ENCODE data around the gene VPS29. TPM values are rescaled to one million over a fixed set of nuclear protein-coding genes. Genes with fewer than 3 reads are reported as not detected.

VPS29 gene
- total and polyA plus RNA-seq, 2 of the 8 experiments (the other 6 are each of a cell fraction or from before 2014, with no cell fraction given), result 59.0 to 74.6 TPM

DNA sequence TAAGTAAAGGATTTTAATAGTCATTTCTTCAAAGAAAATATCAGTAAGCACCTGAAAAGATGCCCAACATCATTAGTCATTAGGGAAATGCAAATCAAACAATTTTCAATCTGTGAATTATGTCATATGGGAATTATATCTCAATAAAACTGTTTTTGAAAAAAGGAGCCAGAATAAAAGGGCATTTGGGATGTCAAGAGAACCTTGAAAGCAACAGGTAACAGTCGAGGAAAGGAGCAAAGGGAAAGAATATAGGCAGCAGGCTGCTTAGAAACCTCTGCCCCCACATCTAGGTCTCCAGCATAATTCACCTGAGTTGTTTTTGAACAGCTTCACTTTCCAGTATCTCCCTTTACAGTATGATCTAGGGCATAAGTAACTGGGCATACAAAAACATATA, 12.5 kb upstream of the VPS29 start:
- Histone ChIP-seq H3K18ac (ENCODE audit: extremely low read depth, low read length) (no peak overlapping the region), H3K27ac (ENCODE audit: low read depth, low read length) (no peak overlapping the region), H3K9ac (replicated peaks in 1 of 4; ENCODE audit: extremely low read depth in 1 of 4, low read depth in 3 of 4, low read length in 3 of 4) (no peak overlapping the region), H4K20me1 (replicated peaks in 1 of 2; ENCODE audit: control insufficient read depth in 1 of 2, insufficient read depth in 2 of 2, low read length in 2 of 2) (no peaks in the 10 kb centered on the region), H3K79me2 (ENCODE audit: control insufficient read depth in 1 of 2, insufficient read depth in 2 of 2, low read length in 2 of 2) (no peaks in the 10 kb centered on the region), H2BK20ac (ENCODE audit: low read length) (no peak overlapping the region), H2BK120ac (replicated peaks; ENCODE audit: low read depth, low read length) (no peak overlapping the region), H4K91ac (replicated peaks; ENCODE audit: insufficient read length, low read length) (no peak overlapping the region), H3K9me3 (ENCODE audit: insufficient read depth in 2 of 2, low read depth in 1 of 2, low read length in 1 of 2) (no peaks in the 10 kb centered on the region), H3K23ac (ENCODE audit: insufficient read length) (no peak overlapping the region), H4K8ac (ENCODE audit: extremely low read depth, insufficient read depth, low read length) (no peak overlapping the region), H2AFZ (ENCODE audit: low read length) (no peak overlapping the region), H3K36me3 (ENCODE audit: control insufficient read depth in 2 of 4, insufficient read depth in 4 of 4, low read length in 3 of 4) (no peaks in the 10 kb centered on the region), H3K4ac (replicated peaks; ENCODE audit: insufficient read length, low read depth, low read length) (no peak overlapping the region), H3K4me1 (replicated peaks in 1 of 4; ENCODE audit: control insufficient read depth in 3 of 4, insufficient read depth in 4 of 4, low read length in 3 of 4) (no peaks in the 10 kb centered on the region), H3K23me2 (ENCODE audit: low read depth, low read length) (no peaks in the 10 kb centered on the region; the same call in 1 of the 2 replicates), H3K27me3 (replicated peaks in 1 of 4; ENCODE audit: control insufficient read depth in 3 of 4, extremely low read depth in 1 of 4, insufficient read depth in 3 of 4, low read length in 3 of 4) (no peaks in the 10 kb centered on the region), H3K14ac (ENCODE audit: insufficient read length) (no peak overlapping the region), H2BK15ac (ENCODE audit: low read length) (no peak overlapping the region), H3K4me2 (ENCODE audit: insufficient read depth in 1 of 2, low read depth in 2 of 2, low read length in 2 of 2) (no peak overlapping the region), H2BK12ac (ENCODE audit: low read depth, low read length) (no peak overlapping the region), H3K79me1 (ENCODE audit: low read depth, low read length) (no peaks in the 10 kb centered on the region), H2BK5ac (ENCODE audit: low read depth, low read length) (no peak overlapping the region), H4K5ac (ENCODE audit: insufficient read length, low read depth, low read length) (no peak overlapping the region), H3K4me3 (ENCODE audit: extremely low read depth in 1 of 4, insufficient read depth in 2 of 4, low read depth in 3 of 4, low read length in 4 of 4) (no peak overlapping the region), H3K56ac (replicated peaks; ENCODE audit: insufficient read length, low read depth, low read length) (no peak overlapping the region), H2AK5ac (ENCODE audit: low read depth, low read length) (no peak overlapping the region)
- ChIA-PET CTCF (ENCODE audit: partially characterized antibody) (interaction anchor here (0.7 to 9.3 kb wide), 4 partner anchors 8 to 88 kb away, joined by 3 to 117 read pairs (median 6); no protein-coding TSS in a partner anchor), POLR2A (ENCODE audit: partially characterized antibody) (no interaction called here)
- DNase-seq (ENCODE audit: low read depth in 1 of 2, low spot score in 2 of 2) (no peak), FAIRE-seq (no peak)
- WGBS, 2 experiments (ENCODE audit: extremely low coverage in 1 of 2, insufficient coverage in 1 of 2, insufficient read length in 1 of 2, insufficient replicate concordance in 2 of 2, low coverage in 1 of 2, low lambda C conversion rate in 2 of 2, missing lambda C conversion rate in 1 of 2), result 75% methylated on average over 1 of the region's 1 CpG; no CpG with 5 or more reads in 1 of the 2 experiments
- TF ChIP-seq SP2 (IDR thresholded peaks at IDR 0.05; ENCODE audit: low read length), result no peak
- TF ChIP-seq CEBPB (IDR thresholded peaks at IDR 0.05; ENCODE audit: low read depth, low read length), result no peak
- TF ChIP-seq POLR2AphosphoS5 (IDR thresholded peaks at IDR 0.05; ENCODE audit: low read depth, low read length), result no peak
- no peak for TF ChIP-seq NANOG (IDR thresholded peaks at IDR 0.05; ENCODE audit: insufficient read depth, low read depth, low read length, poor library complexity, severe bottlenecking)
- TF ChIP-seq YY1 (IDR thresholded peaks at IDR 0.05; ENCODE audit: low read depth, low read length), result no peak
- TF ChIP-seq CBX5 (IDR thresholded peaks at IDR 0.05; ENCODE audit: low read depth, low read length), result no peak
- TF ChIP-seq SP1 (IDR thresholded peaks at IDR 0.05; ENCODE audit: low read depth, low read length), result no peak
- no peak for TF ChIP-seq SIN3A (conservative IDR thresholded peaks at IDR 0.05 in 1 of 2, IDR thresholded peaks at IDR 0.05 in 1 of 2; ENCODE audit: low read depth in 1 of 2, low read length in 2 of 2)
- no peak for TF ChIP-seq PHF8 (conservative IDR thresholded peaks at IDR 0.05; ENCODE audit: low read depth, low read length)
- TF ChIP-seq RBBP5 (IDR thresholded peaks at IDR 0.05; ENCODE audit: borderline replicate concordance, low read depth, low read length), result no peak
- no peak for TF ChIP-seq EZH2 (IDR thresholded peaks at IDR 0.05; ENCODE audit: low read depth, low read length, severe bottlenecking)
- TF ChIP-seq GTF2F1 (IDR thresholded peaks at IDR 0.05; ENCODE audit: borderline replicate concordance, low read depth, low read length), result no peak
